Putamen (tissue), 1 donor: ENCODE data around the gene CAPN13.

Experiments used
- DNase-seq: peaks from one replicate; pipeline ENCODE4 v3.0.0-alpha.2; 2016; ENCODE audit warnings: low spot score

Gene CAPN13

DNA sequence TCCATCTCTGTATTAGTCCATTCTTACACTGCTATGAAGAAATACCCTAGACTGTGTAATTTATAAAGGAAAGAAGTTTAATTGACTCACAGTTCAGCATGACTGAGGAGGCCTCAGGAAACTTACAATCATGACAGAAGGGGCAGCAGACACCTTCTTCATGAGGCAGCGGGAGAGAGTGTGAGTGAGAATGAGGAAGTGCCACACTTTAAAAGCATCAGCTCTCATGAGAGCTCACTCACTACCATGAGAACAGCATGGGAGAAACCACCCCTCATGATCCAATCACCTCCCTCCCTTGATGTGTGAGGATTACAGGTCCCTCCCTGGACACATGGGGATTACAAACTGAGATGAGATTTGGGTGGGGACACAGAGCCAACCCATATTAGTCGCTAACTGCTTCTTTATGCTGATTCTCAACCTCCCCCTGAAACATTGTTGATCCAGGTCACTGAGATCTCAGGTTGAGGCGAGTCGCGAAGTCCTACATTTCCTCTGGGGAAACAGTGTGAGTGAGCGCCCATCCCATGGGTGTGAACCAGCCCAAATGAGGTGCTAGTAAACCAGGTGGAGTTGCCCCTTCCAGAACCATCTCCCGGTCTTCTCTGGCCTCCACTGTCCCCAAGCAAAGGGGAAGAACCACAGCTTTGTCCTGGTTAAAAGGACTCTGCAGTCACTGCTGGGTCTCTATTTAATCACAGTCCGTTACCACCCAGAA lies 123.8 kb downstream of the CAPN13 start:
- no peak for DNase-seq

DNA sequence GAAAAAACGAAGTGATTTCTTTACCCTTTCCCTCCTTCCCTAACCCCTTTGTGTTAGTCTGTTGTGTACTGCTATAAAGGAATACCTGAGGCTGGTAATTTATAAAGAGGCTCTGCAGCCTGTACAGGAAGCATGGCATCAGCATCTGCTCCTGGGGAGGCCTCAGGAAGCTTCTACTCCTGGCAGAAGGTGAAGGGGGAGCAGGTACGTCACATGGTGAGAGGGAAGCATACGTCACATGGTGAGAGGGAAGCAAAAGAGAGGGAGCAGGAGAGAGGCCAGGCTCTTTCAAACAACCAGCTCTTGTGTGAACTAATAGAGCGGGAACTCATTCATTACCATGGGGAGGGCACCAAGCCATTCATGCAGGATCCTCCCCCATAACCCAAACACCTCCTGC lies 126.2 kb downstream of the CAPN13 start:
- no peak for DNase-seq

DNA sequence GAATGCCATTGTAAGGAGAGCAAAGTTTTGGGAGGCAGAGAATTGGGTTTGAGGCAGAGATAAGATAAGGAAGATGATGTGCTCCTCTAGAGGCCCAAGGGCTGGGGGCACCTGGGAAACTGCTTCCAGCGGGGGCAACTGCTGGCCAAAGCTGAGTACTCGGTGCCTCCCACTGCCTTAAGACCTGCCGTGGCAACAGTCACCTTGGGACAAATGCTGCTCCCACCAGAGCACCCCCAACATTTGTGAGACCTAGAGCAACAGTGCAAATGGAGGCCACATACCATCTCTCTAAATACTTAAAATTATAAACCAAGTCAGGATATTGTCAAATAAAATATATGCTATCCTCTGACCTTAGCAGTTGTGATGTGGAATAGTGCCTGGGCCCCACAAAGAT lies 127.1 kb downstream of the CAPN13 start:
- DNase-seq, result no peak

DNA sequence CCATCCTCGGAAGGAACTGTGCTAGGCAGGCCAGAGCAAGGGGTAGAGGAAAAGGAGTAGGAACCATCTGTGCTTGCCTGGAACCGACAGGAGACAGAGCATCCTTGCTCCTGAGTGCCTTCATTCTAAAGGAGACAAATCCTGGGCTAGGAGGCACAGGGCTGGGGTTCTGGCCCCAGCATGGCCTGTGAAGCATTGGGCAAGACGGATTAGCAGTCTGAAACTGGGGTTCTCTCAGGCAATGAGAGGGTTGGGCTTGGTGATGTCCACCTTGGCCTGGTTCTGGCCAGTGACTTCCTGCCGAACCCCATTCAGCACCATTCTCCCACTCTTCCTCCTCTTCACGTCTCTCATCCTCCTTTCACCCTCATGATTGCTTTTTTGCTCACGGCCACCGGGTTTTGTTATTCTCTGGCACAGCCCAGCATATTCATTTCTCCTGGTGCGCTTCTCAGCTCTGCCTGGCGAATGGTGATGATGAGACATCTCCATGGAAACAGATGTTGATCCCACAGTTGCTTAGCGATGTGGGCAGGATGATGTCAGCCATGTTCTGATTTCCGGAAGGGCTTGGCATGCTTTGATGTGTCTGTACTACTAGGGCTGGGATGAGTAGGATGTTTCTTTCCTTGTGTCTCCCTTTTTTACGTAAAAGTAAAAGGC lies 127.7 kb downstream of the CAPN13 start:
- DNase-seq, result peak; percentile 83

DNA sequence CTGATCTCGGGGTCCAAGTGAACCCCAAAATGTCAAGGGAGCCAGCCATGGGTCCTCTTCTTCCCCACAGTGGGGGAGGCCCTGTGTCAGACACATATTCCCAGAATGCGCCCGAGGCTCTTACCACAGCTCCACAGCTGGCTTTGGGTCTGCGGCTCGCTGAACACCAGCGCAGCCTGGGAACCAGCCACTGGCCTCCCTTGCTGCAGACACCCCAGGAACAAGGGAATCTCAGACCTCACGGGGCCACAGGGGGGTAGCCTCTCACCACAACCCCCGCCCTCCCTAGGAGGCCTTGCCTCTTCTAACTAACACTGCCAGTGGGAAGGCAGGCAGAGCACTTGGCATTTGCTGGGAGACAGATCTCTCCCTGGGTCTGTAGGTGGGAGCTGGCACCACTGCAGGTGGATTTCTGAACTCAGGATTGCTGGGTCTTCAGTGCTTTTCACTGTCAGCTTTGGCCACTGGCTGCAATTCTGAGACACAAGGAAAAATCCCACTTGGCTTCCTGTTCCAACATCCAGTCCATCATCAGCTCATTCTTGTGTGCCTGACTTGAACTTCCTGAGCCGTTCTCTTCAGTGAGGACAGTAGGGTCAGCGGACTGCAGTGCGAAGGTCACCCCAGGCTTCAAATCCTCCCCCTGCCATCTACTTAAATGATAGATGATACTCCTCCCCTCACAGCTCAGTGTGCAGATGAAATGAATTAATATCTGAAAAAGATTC lies 128.7 kb downstream of the CAPN13 start:
- no peak for DNase-seq

DNA sequence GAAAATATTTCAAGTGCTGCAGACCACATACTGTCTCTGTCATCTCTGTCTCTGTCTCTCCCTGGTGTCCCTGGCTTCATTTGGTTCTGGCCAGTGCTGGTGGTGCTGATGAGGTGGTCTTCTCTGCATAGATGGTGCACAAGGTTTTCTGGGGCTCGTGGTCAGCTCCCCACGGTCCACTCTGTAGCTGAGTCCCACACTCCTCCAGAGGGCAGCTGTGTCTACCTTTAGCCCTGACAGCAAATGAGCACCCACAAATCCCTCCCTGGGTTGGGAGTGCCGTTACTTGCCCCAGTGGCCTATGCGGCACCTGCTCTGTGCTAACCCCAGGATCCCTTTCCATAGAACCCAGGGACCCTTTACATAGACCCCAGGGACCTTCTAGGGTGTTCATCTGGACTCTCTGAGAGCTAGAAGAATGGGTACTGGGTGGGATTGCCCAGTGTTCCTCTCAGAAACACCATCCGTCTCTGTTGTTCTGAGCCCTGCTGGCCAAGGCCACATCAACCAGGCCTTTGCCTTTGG lies 129.3 kb downstream of the CAPN13 start:
- DNase-seq, result no peak

DNA sequence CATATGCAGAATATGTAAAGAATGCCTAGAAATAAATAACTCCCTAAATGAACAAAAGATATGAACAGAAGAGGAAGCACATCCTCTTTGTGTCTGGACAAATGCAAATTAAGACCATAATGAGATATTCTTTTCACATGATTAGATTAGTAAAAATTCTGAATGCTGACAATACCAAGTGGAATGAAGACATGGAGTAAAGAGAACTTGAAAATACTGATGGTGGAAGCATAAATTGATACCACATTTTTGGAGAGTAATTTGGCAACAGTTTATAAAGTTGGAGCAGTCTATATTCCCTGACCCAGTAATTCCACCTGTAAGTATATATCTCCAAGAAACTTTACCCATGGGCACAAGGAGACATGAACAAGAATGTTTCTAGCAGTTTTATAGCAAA lies 130.0 kb downstream of the CAPN13 start:
- DNase-seq, result no peak

DNA sequence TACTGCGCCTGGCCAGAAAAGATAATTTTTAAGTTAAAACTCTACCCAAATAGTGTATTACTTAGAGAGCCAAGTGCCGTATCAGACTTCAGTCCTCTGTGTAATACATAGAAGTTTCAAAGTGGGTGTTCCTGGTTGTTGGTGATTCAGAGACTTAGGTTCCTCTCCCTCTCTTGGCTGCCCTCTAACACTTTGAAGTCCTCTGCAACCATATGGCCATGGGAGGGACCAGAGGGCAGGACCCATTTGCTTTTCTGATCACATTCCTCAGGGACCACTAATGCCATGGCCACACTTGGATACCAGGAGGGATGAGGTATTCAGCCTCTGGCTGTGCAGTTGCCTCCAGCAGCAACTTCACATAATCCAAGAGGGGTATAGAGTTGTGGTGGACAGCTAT lies 131.5 kb downstream of the CAPN13 start:
- no peak for DNase-seq

DNA sequence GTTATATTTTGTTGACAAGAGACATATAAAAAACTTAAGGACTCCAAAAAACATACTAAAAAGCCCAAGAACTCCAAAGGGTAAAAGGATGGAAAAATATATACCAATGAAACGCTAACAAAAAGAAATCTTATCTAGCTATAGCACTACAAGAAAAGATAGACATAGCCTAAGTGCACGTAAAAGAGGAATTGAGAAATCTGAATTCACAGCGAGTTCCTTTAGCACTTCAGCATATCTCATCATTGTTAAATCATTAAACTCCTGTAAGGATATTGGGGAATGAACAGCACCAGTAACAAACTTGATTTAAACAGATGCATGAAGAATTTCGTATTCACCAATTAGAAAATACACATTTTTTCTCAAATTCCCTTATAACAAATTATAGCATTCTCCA lies 134.1 kb downstream of the CAPN13 start:
- DNase-seq, result no peak
